Activated T-helper 17 cell treated with anti-CD3 and anti-CD28 coated beads, Interleukin-2, amount 50 U/mL, for 72 hours (primary cell): Measurements from ENCODE around the gene TSHB. TPM values are rescaled to one million over a fixed set of nuclear protein-coding genes. Genes with fewer than 3 reads are reported as not detected.
"Not testable (repeated sequence)": the region's sequence is repeated elsewhere in the genome, so short reads cannot be mapped to it uniquely, and the experiment has no call there.

Source experiments
- ATAC-seq: fragments of 150-1000 bp; cut with Tn5 transposase; replicated peaks from 2 replicates; pipeline ENCODE4 v1.10.0; 2021; ENCODE audit warnings: mild to moderate bottlenecking, moderate library complexity
- H3K27ac Mint-ChIP-seq: one replicate; pipeline ENCODE4 v1.8.0; 2022; ENCODE audit warnings: mixed read lengths
- H3K27me3 Mint-ChIP-seq: one replicate; pipeline ENCODE4 v1.8.0; 2022; ENCODE audit warnings: mixed read lengths
- H3K36me3 Mint-ChIP-seq: one replicate; pipeline ENCODE4 v1.8.0; 2022; ENCODE audit warnings: low read depth, mild to moderate bottlenecking, mixed read lengths
- H3K4me1 Mint-ChIP-seq: one replicate; pipeline ENCODE4 v1.8.0; 2022; ENCODE audit warnings: mixed read lengths
- H3K4me3 Mint-ChIP-seq: one replicate; pipeline ENCODE4 v1.8.0; 2022; ENCODE audit warnings: mild to moderate bottlenecking, mixed read lengths
- H3K9me3 Mint-ChIP-seq: one replicate; pipeline ENCODE4 v1.8.0; 2022; ENCODE audit warnings: mixed read lengths
- total RNA-seq, 2 donors: library from RNA; stranded (reverse); gene quantifications; one replicate each; pipeline ENCODE4 v1.2.3, GENCODE V29; 2022

TSHB gene
- total RNA-seq = not detected

DNA sequence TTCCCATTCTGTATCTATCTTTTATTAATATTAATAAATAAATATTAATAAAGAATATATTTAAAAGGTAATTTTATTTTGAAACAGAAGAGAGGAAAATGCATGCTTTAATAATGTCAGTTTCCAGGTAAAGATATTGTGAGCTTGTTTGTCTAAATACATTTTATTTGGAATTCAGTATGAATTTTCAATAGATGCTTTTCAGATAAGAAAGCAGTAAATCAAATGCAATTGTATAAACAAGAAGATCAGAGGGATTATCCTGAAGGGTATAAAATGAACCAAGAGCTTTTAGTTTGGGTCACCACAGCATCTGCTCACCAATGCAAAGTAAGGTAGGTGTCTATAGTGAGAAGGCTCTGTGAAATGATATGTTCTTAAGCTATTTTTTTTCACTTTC, at the start of gene TSHB:
Gene TSHB (plus strand): TSS at position 301 of the 400 bp plus-strand sequence. CDS start 3,537 bp downstream, outside the sequence.
- ATAC-seq = no peak
- no peak within 1 kb of the TSS for H3K27ac Mint-ChIP-seq
- no peaks in the 10 kb centered on the region for H3K4me1 Mint-ChIP-seq
- peaks cover 10% of the 10 kb centered on the region for H3K27me3 Mint-ChIP-seq
- no peaks in the 10 kb centered on the region for H3K9me3 Mint-ChIP-seq
- H3K4me3 Mint-ChIP-seq = no peak within 1 kb of the TSS
- no peaks in the 10 kb centered on the region for H3K36me3 Mint-ChIP-seq

DNA sequence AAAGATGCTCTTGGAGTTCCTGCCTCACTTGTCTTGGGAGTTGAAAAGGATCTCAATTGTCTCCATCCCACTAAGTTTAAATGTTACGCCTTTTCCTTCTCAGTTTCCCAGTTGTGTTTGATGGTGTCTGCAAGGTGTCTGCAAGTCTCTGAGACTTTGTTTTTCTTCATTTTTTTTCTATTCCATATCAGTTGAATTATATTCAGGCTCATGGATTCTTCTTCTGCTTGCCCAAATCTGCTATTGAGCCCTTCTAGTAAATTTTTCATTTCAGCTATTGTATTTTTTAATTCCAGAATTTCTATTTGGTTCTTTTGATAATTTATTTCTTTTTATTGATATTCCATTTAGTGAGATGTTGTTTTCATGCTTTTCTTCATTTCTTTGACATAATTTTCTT, 47.4 kb upstream of the TSHB start:
- no peak for ATAC-seq
- Mint-ChIP-seq H3K27ac (no peak overlapping the region), H3K36me3 (no peaks in the 10 kb centered on the region), H3K4me1 (no peaks in the 10 kb centered on the region), H3K4me3 (no peak overlapping the region), H3K9me3 (peaks cover 5% of the 10 kb centered on the region), H3K27me3 (peaks cover 6% of the 10 kb centered on the region)

DNA sequence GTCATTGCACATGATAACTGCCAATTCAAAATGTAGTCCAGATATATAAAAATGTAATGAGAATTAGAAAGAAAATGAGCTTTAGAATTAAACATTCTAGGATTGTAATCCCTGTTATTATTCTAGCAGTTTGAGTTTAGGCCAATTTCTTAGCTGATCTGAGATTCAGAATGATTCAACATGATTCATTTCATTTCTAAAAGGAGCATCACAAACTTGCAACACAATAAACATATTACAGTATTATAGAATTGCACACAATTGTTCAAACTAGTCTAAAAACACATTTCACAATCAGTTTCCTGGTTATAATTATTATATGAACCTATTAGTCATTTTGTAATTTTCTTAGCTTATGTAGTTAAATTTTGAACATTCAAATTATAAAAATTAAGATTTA, 43.3 kb upstream of the TSHB start:
- H3K4me3 Mint-ChIP-seq = no peak overlapping the region
- no peak for ATAC-seq
- H3K27ac Mint-ChIP-seq = no peak overlapping the region
- no peaks in the 10 kb centered on the region for H3K4me1 Mint-ChIP-seq
- no peaks in the 10 kb centered on the region for H3K27me3 Mint-ChIP-seq
- H3K36me3 Mint-ChIP-seq = no peaks in the 10 kb centered on the region
- H3K9me3 Mint-ChIP-seq = peaks cover 15% of the 10 kb centered on the region

DNA sequence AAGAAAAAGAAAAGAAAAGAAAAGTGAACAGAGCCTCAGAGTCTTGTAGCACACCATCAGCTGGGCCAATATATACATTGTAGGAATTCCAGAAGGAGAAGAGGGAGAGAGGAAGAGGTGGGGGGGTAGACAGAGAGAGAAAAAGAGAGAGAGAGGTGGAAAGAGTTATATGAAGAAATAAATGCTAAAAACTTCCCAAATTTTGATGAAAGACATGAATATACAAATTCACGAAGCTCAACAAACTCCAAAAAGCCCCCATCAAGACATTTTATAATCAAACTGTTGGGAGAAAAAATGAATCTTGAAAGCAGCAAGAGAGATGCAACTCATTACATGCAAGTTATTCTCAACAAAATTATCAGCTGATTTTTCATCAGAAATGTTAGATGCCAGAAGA, 41.5 kb upstream of the TSHB start:
- H3K27ac Mint-ChIP-seq = no peak overlapping the region
- peaks cover 10% of the 10 kb centered on the region for H3K9me3 Mint-ChIP-seq
- no peaks in the 10 kb centered on the region for H3K36me3 Mint-ChIP-seq
- no peak for ATAC-seq
- H3K4me1 Mint-ChIP-seq = no peaks in the 10 kb centered on the region
- no peak overlapping the region for H3K4me3 Mint-ChIP-seq
- no peaks in the 10 kb centered on the region for H3K27me3 Mint-ChIP-seq

DNA sequence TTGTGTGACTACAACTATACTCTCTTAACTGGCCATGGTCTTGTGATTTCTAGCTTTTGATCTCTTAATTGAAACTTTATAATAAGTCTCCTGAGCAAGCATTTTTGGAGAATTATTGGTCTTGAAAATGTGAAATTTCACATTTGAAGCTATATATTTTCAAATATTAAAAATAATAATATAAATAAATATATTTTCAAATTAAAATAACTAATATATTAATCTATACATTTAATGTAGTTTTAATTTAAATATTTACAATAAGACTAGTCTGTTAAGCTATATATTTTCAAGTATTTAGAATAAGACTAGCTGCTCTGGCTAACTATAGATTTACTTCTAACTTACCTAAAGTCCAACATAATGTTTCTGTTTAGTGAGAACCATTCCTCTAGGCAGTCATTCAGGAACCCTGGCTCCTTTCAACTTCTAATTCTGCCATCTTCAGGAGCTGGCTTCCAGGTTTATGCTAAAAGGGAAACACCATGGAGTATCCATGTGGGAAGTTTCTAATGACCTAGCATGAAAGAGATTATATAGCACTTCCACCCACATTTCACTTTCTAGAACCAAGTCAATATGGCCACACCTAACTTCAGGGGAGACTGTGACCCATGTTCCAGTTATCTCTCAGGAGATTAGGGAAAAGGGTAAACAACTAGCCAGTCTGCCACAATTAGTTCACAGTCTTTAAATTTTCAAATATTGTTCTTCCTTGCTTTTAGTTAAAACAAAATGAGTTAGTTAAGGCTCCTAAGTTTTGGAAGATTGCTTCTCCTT, 31.9 kb upstream of the TSHB start:
- no peaks in the 10 kb centered on the region for H3K4me1 Mint-ChIP-seq
- H3K27ac Mint-ChIP-seq = no peak overlapping the region
- H3K36me3 Mint-ChIP-seq = no peaks in the 10 kb centered on the region
- H3K27me3 Mint-ChIP-seq = peaks cover 3% of the 10 kb centered on the region
- no peak overlapping the region for H3K4me3 Mint-ChIP-seq
- H3K9me3 Mint-ChIP-seq = no peaks in the 10 kb centered on the region
- ATAC-seq = no peak

DNA sequence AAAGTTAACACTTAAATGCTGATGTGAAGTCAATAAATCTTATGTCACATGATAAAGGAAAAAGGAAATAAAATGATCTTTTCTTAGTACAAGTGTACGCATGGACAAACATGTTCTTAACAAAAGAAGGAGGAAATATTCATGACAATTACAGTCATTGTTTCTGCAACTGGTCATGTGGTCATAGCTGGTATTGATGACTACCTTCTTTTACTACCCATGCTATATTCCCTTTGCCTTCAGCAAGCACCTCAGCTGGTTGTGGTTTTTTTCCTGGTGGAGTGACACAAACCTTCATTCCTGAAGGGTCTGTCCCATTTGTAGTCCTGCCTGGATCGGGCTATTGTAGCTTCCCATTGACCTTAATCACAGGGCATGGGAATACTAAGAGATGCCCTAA, 23.4 kb upstream of the TSHB start:
- ATAC-seq = no peak

DNA sequence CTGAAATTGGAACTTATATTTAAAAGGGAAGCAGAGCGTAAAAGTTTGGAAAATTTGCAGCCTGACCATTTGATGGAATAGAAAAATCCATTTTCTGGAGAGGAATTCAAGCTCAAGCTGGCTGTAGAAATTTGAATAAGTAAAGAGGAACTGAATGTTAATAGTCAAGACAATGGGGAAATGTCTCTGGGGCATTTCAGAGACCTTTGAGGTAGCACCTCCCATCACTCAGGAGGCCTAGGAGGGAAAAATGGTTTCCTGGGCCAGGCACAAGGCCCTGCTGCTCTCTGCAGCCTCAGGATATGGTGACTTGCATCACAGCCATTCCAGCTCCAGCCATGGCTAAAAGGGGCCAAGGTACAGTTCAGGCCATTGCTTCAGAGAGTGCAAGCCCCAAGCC, 17.6 kb upstream of the TSHB start:
- no peaks in the 10 kb centered on the region for H3K4me1 Mint-ChIP-seq
- H3K36me3 Mint-ChIP-seq = no peaks in the 10 kb centered on the region

More for the DNA sequence above, 23.4 kb upstream of the TSHB start:
- peaks cover 6% of the 10 kb centered on the region for H3K27me3 Mint-ChIP-seq
- no peak overlapping the region for H3K27ac Mint-ChIP-seq
- H3K4me1 Mint-ChIP-seq = no peaks in the 10 kb centered on the region
- no peak overlapping the region for H3K4me3 Mint-ChIP-seq
- no peaks in the 10 kb centered on the region for H3K9me3 Mint-ChIP-seq
- H3K36me3 Mint-ChIP-seq = no peaks in the 10 kb centered on the region

DNA sequence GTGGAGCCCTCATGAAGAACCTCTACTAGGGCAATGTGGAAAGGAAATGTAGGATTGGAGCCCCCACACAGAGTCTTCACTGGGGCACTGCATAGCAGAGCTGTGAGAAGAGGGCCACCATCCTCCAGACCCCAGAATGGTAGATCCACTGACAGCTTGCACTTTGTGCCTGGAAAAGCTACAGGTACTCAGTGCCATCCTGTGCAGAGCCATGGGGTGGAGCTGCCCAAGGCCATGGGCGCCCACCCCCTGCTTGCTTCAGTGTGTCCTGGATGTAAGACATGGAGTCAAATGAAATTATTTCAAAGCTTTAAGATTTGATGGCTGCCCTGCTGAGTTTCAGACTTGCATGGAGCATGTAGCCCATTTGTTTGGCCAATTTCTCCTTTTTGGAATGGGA, 17.2 kb upstream of the TSHB start:
- no peaks in the 10 kb centered on the region for H3K36me3 Mint-ChIP-seq
- no peaks in the 10 kb centered on the region for H3K27me3 Mint-ChIP-seq
- no peak overlapping the region for H3K27ac Mint-ChIP-seq
- no peaks in the 10 kb centered on the region for H3K4me1 Mint-ChIP-seq
- ATAC-seq = no peak
- H3K9me3 Mint-ChIP-seq = no peaks in the 10 kb centered on the region
- no peak overlapping the region for H3K4me3 Mint-ChIP-seq

More for the DNA sequence above, 17.6 kb upstream of the TSHB start:
- ATAC-seq = no peak
- Mint-ChIP-seq H3K27ac (no peak overlapping the region), H3K9me3 (no peaks in the 10 kb centered on the region), H3K27me3 (no peaks in the 10 kb centered on the region), H3K4me3 (no peak overlapping the region)

DNA sequence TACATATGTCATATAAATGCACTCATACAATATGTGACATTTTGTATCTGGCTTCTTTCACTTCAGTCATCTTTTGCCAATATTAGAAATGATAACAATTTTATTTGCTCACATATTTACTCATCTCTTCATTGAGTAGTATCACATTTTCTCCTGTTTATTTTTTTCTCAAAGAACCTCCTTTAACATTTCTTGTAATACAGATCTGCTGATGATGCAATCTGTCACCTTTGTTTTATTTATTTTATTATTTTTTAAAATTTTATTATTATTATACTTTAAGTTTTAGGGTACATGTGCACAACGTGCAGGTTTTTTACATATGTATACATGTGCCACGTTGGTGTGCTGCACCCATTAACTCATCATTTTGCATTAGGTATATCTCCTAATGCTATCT, 15.8 kb upstream of the TSHB start:
- peaks cover 4% of the 10 kb centered on the region for H3K27me3 Mint-ChIP-seq

DNA sequence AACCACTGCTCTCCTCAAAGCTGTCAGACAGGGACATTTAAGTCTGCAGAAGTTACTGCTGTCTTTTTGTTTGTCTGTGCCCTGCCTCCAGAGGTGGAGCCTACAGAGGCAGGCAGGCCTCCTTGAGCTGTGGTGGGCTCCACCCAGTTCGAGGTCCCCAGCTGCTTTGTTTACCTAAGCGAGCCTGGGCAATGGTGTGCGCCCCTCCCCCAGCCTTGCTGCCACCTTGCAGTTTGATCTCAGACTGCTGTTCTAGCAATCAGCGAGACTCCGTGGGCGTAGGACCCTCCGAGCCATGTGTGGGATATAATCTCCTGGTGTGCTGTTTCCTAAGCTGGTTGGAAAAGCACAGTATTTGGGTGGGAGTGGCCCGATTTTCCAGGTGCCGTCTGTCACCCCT, 10.1 kb upstream of the TSHB start:
- not testable (repeated sequence) for H3K4me3 Mint-ChIP-seq, H3K27ac Mint-ChIP-seq, H3K4me1 Mint-ChIP-seq, ATAC-seq, H3K9me3 Mint-ChIP-seq, H3K36me3 Mint-ChIP-seq
- H3K27me3 Mint-ChIP-seq = peaks cover 23% of the 10 kb centered on the region

More for the DNA sequence above, 15.8 kb upstream of the TSHB start:
- H3K27ac Mint-ChIP-seq = no peak overlapping the region
- H3K4me3 Mint-ChIP-seq = no peak overlapping the region
- no peaks in the 10 kb centered on the region for H3K4me1 Mint-ChIP-seq
- H3K9me3 Mint-ChIP-seq = no peaks in the 10 kb centered on the region
- no peak for ATAC-seq
- no peaks in the 10 kb centered on the region for H3K36me3 Mint-ChIP-seq

DNA sequence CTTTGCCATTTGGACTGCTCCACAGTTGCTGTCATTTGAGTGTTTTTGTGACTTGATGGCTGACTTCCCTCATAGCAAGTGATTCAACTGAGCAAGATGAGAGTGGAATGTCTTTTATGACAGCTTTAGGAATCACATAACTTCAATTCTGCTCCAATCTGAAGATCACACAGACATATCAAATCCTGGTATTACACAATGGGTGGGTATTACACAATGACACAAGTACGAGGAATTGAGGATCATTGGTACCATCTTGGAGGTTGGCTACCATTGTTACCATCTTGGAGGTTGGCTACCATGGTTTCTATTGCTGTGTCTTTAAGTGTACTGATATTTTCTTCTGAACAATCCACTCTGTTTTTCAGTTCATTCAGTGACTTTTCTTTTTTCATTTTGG, 8.5 kb upstream of the TSHB start:
- ATAC-seq = no peak
- no peaks in the 10 kb centered on the region for H3K4me1 Mint-ChIP-seq
- no peaks in the 10 kb centered on the region for H3K9me3 Mint-ChIP-seq
- no peaks in the 10 kb centered on the region for H3K36me3 Mint-ChIP-seq
- H3K27ac Mint-ChIP-seq = no peak overlapping the region
- no peak overlapping the region for H3K4me3 Mint-ChIP-seq
- peaks cover 23% of the 10 kb centered on the region for H3K27me3 Mint-ChIP-seq

DNA sequence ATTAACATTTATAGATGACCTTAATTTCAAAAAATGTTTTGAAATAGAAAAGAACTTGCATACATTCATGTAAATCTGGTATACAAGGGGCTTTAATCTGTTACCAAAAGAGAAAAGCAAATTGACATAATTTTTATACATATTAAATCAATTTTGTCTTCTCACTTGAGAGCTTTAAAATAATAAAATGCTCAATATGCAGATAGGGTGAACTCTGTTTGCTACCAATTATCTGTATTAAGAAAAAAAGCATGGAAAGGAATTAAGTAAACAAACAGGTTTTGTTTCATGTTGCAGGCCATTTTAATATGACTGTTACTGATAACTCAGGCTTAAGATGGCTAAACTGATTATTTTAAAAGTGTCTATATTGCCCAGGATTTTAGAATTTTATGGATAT, 6.0 kb upstream of the TSHB start:
- Mint-ChIP-seq H3K36me3 (no peaks in the 10 kb centered on the region), H3K27me3 (peaks cover 20% of the 10 kb centered on the region), H3K4me1 (no peaks in the 10 kb centered on the region), H3K4me3 (no peak overlapping the region), H3K27ac (no peak overlapping the region), H3K9me3 (no peaks in the 10 kb centered on the region)
- ATAC-seq = no peak

DNA sequence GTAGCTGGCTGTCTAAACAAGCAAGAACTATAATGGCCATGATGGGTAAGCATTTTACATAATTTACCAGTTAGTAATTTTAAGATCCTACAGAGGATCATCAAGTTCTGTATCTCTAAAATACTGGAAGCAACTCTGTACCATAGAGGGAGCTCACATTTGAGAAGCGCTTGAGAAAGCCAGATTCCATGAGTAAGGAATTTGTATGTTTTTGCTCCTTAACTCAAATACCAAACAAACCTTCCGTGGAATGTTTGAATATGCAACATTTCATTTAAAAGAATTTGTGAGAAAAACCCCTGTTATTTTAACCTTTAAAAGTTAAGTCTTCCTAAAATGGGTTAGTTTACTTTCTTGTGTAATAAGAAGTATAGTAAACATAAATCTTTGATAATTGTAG, 2.0 kb downstream of the TSHB start:
- no peak for ATAC-seq
- H3K4me1 Mint-ChIP-seq = no peaks in the 10 kb centered on the region
- no peaks in the 10 kb centered on the region for H3K9me3 Mint-ChIP-seq
- no peaks in the 10 kb centered on the region for H3K36me3 Mint-ChIP-seq
- peaks cover 10% of the 10 kb centered on the region for H3K27me3 Mint-ChIP-seq
- H3K27ac Mint-ChIP-seq = no peak overlapping the region
- no peak overlapping the region for H3K4me3 Mint-ChIP-seq

DNA sequence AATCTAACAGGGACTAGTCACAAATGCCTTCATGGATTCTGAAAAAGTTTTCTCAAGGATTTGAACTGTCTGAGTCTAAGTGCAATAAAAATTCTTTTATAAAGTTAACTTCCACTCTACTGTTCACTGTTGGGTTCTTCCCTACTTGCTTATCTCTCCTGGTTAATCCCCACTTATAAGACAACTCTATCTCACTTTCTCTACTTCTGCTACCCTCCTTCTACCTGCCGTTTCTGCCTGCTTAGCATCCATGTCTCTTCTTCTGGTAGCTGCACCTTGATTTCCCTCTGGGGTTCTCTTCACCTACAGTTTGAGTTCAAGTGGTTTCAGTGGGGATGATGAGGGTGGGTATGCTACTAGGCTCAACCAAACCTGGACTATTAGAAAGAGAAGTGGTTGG, 6.0 kb downstream of the TSHB start:
- Mint-ChIP-seq H3K4me3 (no peak overlapping the region), H3K27me3 (no peaks in the 10 kb centered on the region), H3K4me1 (no peaks in the 10 kb centered on the region), H3K9me3 (no peaks in the 10 kb centered on the region), H3K27ac (no peak overlapping the region), H3K36me3 (no peaks in the 10 kb centered on the region)
- ATAC-seq = no peak

DNA sequence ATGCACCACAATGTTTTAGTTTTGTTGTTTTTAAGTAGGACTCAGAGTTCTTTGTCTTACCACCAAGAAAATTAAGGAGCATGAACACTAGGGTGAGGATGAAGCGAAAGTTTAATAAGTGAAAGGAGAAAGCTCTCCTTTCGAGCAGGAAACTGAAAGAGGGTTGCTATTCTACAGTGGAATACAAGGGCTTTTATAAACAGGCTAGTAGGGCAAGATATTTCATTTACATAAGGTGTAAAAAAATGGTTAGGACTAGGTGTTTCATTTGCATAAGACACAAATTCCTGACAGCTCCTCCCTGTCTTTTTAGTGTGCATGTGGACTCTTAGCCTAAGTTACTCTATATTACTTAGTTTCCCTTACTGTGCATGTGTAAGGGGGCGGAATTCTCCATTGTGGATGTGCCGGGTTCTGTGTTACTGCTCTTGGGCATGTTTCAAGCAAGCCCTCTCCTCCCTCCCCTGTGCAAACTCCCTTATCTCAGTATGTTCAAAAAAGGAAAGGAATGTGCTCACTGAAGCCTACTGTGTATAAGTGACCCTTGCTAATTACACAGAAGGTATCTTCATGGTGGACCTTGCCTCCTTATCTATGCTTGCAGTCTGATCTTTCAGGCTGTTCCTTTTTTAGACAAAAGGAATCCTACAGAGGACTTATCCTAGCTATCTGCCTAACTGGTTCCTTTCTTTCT, 7.3 kb downstream of the TSHB start:
- Mint-ChIP-seq H3K4me1 (no peaks in the 10 kb centered on the region), H3K27me3 (no peaks in the 10 kb centered on the region)

More for the DNA sequence above, 7.3 kb downstream of the TSHB start:
- Mint-ChIP-seq H3K36me3 (peaks cover 1% of the 10 kb centered on the region), H3K4me3 (no peak overlapping the region), H3K27ac (no peak overlapping the region), H3K9me3 (no peaks in the 10 kb centered on the region)
- ATAC-seq = no peak
